ENCODE results near the gene FAM227A. TPM values are rescaled to one million over a fixed set of nuclear protein-coding genes. Genes with fewer than 3 reads are reported as not detected.

FAM227A gene
- total and polyA plus RNA-seq, 2 of the 13 experiments (the other 11 are each of a cell fraction or from before 2014, with no cell fraction given) = 1.0 to 1.5 TPM

GRCh38 chr22:38569972-38570778 is 86.0 kb downstream of the FAM227A start, which contains the start of gene DMC1 (continued):
- TF ChIP-seq BATF2 (CRISPR knock-in tag; IDR thresholded peaks at IDR 0.05) (no peak), RFXANK (CRISPR knock-in tag; IDR thresholded peaks at IDR 0.05) (no peak), ETS1 (CRISPR knock-in tag; IDR thresholded peaks at IDR 0.05) (no peak), ZNF691 (CRISPR knock-in tag; IDR thresholded peaks at IDR 0.05; ENCODE audit: borderline replicate concordance, low read depth) (0 out of 2 replicates have a peak, but pooled peaks have one; percentile 16), RBM22 (optimal IDR thresholded peaks at IDR 0.05; ENCODE audit: low read length) (no peak), NR2F6 (IDR thresholded peaks at IDR 0.05) (no peak), NR2F6 (CRISPR knock-in tag; IDR thresholded peaks at IDR 0.05) (peak; percentile 13; the same call in 1 of the 2 replicates), LBX2 (CRISPR knock-in tag; IDR thresholded peaks at IDR 0.05; ENCODE audit: borderline replicate concordance) (no peak), PRDM15 (CRISPR knock-in tag; IDR thresholded peaks at IDR 0.05) (0 out of 2 replicates have a peak, but pooled peaks have one; percentile 57), MXI1 (IDR thresholded peaks at IDR 0.05; ENCODE audit: borderline replicate concordance, low read depth, low read length) (peak; percentile 19; the same call in 1 of the 3 replicates), ZNF180 (CRISPR knock-in tag; IDR thresholded peaks at IDR 0.05; ENCODE audit: borderline replicate concordance, low read depth) (no peak), SOX6 (IDR thresholded peaks at IDR 0.05) (no peak), SOX6 (CRISPR knock-in tag; IDR thresholded peaks at IDR 0.05) (no peak), SPEN (CRISPR knock-in tag; IDR thresholded peaks at IDR 0.05; ENCODE audit: low read depth) (peak; percentile 11; the same call in 1 of the 2 replicates), MAFG (CRISPR knock-in tag; IDR thresholded peaks at IDR 0.05) (no peak), ZNF788 (CRISPR knock-in tag; IDR thresholded peaks at IDR 0.05; ENCODE audit: borderline replicate concordance) (no peak), ZSCAN9 (CRISPR knock-in tag; IDR thresholded peaks at IDR 0.05; ENCODE audit: borderline replicate concordance) (no peak), MEF2D (CRISPR knock-in tag; IDR thresholded peaks at IDR 0.05) (no peak), ATF7-NPFF (CRISPR knock-in tag; IDR thresholded peaks at IDR 0.05; ENCODE audit: low read depth) (no peak), SP2 (CRISPR knock-in tag; IDR thresholded peaks at IDR 0.05) (no peak), NFE2L2 (IDR thresholded peaks at IDR 0.05; ENCODE audit: low read length) (no peak), ZNF263 (CRISPR knock-in tag; IDR thresholded peaks at IDR 0.05) (0 out of 2 replicates have a peak, but pooled peaks have one; percentile 83), PHF5A (CRISPR knock-in tag; IDR thresholded peaks at IDR 0.05; ENCODE audit: low read depth, unreplicated experiment) (no peak)

Measured in HepG2 (cell line).